ENCODE measurements around the gene ADAT1.
A peak's percentile ranks its signal among the peaks of the same experiment; 100 is the strongest.

Gene ADAT1

GRCh38 chr16:75622761-75623605, at the start of gene ADAT1:
Gene ADAT1 (minus strand): TSS chr16:75623281. CDS start chr16:75620799, 2,482 bp downstream.
- peak; percentile 97 for DNase-seq

DNA sequence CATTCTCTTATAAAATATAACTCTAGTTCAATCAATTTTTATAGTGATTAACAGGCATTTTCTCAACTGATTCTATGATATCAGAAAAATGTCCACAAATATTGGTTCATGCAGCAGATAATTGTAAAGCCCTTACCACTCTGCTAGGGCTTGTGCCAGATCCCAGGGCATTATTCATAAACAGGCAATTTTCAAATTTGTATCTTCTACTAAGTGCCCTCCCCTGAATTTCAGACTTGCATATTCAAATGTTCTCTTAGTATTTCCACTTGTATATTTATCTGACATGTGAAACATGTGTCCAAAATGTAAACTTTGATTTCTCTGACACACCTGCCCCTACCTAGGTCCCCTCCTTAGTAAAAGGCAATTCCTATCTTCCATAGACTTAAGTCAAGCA, 44.4 kb upstream of the ADAT1 start:
- no peak for DNase-seq

DNA sequence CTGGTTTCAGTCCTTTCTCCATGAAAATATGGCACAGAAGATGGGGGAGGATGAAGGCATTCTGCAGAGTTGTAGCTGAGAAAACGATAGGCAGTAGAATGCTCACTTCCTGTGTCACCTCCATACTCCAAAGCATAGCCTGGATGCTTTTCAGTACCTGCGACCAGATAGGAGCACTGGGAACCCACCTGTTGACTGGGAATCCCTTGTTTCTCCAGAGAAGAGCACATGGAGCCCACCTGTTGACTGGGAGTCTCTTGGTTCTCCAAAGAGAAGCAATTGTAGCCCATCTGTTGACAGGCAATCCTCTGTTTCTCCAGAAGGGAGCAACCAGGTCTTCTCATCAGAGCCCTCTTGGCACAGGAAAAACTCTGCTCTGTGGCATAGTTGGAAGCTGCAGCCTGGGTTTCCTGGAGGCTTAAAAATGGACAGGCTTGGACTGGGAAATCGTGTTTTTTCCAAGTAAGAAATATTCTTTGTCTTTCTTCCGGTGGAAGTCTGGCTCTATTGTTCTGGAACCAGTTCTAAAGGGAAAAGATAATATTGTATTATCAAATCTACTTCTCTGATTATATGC, 37.7 kb upstream of the ADAT1 start:
- no peak for DNase-seq

DNA sequence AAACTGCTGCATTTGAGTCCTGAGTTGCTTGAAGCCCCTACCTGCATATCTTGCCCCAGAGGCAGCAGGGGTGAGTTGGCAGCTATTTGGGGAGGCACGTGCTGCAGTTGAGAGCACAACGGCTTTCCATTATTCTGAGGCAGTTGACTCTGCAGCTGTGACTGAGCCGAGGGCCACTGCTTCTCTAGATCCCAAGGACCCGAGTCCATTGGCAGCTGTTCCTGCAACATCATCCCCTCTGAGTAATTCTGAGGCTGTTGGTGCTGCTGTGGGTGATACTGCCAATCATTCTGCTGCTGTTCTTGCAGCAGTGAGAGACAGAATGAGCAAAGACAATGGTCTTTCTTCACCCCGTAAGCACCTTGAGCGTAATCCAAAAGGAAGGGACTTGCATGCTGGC, 37.2 kb upstream of the ADAT1 start:
- no peak for DNase-seq

- no peak for DNase-seq
Measured at GRCh38 chr16:75658175-75658574, 35.1 kb upstream of the ADAT1 start.

DNA sequence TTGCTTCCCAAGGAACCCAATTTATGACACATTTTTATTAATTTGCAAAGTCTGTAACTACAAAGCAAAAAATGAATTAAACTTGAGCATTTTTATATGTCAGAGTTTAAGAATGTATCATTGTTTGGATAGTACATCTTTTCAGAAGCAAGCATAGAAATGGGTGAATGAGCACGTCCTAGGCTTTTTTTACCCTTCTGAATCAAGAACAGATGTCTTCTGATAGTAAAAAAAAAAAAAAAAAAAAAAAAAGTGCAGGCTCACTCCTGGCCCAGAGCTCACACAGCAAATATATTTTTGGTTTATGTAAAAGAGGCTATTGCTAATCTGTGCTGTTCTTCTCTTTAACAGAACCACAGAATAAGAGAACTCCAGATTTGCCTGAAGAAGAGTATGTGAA, 30.8 kb upstream of the ADAT1 start:
- no peak for DNase-seq

DNA sequence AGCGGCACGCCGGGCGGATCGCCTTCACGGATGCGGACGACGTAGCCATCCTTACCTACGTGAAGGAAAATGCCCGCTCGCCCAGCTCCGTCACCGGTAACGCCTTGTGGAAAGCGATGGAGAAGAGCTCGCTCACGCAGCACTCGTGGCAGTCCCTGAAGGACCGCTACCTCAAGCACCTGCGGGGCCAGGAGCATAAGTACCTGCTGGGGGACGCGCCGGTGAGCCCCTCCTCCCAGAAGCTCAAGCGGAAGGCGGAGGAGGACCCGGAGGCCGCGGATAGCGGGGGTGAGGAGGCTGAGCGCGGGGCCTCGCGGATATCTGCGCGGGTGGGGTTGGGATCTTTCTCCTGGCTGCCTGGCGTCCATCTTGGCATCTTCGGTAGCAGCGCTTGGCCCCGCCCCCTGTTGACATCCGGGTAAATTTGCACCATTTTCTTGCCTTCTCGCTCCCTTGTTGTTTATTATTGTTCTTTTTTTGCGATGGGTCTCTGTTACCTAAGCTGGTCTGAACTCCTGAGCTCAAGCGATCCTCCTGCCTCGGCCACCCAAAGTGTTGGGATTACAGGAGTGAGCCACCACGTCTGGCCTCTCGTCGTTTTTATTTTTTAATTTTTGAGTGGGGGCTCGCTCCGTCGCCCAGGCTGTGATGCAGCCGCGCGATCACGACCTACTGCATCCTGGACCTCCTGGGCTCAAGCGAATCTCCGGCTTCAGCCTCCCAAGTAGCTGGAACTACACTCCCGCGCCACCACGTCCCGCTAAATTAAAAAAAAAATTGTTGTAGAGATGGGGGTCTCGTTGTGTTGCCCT, 25.4 kb upstream of the ADAT1 start:
- DNase-seq: peak; percentile 74

DNA sequence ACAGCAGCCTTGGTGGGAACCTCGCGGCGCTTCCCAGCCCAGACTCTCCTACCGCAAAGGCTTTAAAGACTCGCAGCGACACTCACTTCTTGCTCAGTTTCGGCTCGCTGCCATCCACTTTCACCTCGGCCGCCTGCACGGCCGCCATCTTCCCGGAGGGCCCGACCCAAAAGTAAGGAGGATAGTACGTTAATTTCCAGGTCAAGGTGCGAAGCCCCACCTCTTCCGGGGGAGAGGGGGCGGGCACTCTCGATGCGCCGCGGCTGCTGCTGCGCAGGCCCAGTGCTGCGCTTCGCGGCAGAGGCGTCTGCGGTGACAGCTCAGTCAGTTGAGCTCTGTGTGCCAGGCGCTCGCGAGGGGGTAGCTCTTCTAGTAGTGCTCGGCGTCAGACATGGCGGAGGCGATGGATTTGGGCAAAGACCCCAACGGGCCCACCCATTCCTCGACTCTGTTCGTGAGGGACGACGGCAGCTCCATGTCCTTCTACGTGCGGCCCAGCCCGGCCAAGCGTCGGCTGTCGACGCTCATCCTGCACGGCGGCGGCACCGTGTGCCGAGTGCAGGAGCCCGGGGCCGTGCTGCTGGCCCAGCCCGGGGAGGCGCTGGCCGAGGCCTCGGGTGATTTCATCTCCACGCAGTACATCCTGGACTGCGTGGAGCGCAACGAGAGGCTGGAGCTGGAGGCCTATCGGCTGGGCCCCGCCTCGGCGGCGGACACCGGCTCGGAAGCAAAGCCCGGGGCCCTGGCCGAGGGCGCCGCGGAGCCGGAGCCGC, 24.6 kb upstream of the ADAT1 start, which contains the start of the genes KARS1 and TERF2IP:
Gene KARS1 (minus strand): TSS at position 174 of the 773 bp plus-strand sequence. CDS start 26 bp downstream, at position 148.
Gene TERF2IP (plus strand): TSS at position 282 of the 773 bp plus-strand sequence. CDS start 110 bp downstream, at position 392.
- peak; percentile 92 for DNase-seq

DNA sequence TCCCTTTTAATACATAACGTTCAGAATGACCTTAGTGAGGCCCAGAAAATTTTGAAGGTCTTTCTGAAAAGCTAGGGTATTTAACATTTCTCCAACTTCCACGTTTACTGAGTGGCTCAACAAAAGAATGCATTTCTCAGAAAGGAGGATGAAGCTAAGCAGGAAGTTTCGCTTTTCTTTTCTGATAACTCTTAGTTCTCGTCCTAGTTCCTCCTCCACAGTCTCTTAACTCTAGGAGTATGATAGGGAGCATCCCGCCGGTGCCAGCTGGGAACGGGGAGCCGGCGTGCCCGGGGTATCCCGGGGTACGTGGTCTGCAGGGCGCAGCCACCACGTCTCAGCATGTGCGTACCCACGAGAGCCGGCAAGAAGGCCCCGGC, 24.0 kb upstream of the ADAT1 start:
- no peak for DNase-seq

DNA sequence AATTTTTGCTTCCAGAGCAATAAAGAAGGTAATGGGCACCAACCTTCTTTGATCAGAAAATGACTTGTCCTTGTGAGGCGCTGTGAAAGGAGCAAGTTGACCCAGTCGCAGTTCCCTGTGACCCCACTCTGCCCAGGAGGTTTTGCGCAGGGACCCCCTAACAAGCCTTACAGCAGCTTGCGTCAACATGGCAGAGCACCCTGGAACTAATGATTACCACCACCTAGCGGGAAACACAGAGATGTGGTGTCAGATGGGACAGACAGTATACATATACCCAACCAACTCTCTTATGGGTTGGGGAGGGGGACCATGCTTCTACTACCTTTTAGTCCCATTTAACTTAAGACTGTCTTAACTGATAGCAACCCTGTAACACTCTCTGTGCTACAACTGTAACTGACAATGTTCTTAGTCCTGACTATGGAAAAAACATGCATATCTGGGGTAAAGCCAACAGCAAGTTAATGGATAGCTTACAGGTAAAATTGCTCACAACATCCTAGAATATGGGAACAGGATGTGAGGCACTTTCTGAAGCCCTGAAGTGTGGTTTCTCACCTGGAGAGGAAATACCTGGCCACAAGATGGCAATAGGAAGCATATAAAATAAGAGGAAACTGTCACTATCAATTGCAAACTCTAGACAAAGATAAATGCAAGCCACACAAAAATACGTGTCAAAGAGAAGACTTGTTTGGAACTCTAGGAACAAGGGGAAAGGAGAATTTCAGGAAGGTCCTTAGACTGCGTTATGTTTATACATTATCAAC, 21.3 kb upstream of the ADAT1 start:
- no peak for DNase-seq

GRCh38 chr16:75640598-75640997, 17.5 kb upstream of the ADAT1 start:
- DNase-seq: no peak

DNA sequence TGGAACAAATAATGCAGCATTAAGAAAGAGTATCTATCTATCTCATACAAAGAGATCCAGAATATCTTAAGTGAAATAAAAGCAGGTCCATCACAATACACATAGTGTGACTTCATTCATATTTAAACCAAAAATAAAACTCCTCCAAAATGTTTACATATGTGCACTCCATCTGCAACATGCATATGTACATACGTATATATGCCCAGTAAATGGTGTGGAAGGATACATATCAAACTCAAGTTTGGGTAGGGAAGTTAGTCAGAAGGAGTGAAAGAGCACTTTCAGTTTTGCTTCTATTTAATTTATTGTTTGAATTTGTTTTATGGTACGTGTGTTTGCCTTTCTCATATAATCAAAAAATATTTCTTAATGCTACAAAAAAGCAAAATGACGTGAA, 12.0 kb upstream of the ADAT1 start:
- no peak for DNase-seq

- no peak for DNase-seq
Measured at GRCh38 chr16:75632857-75633256, 9.8 kb upstream of the ADAT1 start.

GRCh38 chr16:75630052-75630451, 7.0 kb upstream of the ADAT1 start:
- no peak for DNase-seq

DNA sequence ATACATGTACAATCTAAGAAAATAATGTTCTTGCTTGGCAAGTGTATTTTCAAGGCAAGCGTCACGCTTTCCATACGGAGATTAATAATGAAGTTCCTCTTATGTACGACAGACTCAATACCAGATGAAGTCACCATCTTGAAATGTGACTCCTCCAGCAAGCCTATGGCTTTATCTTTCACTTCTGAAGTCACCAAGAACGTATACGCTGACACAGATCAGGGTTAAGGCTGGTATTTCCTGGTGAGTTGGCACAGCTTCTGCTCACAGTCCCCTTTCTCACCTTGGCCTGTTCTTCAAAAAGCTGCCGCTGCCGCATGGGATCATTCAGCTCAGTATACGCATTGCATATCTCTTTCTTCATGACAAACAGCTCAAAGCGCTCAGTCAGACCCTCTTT, 6.1 kb upstream of the ADAT1 start:
- no peak for DNase-seq

- DNase-seq: no peak
Measured at GRCh38 chr16:75628351-75628750, 5.3 kb upstream of the ADAT1 start.

DNA sequence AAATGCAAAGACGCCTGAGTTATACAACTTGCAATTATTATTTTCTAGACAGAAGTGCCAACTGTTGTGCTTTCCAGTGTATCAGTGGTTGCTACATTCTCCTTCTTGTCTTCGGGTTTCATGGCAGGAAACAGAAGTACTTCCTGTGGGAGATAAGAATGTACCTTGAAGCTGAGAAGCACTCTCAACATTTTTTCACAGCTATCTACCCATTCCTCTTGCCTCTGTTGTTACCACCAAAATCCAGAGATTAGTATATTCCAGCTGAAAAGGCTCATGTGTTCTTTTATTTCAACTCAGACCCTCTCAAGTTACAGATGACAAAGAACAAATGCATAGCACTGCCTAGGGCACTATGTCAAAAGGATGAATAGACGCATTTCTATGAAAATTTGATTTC, 4.8 kb upstream of the ADAT1 start:
- no peak for DNase-seq

DNA sequence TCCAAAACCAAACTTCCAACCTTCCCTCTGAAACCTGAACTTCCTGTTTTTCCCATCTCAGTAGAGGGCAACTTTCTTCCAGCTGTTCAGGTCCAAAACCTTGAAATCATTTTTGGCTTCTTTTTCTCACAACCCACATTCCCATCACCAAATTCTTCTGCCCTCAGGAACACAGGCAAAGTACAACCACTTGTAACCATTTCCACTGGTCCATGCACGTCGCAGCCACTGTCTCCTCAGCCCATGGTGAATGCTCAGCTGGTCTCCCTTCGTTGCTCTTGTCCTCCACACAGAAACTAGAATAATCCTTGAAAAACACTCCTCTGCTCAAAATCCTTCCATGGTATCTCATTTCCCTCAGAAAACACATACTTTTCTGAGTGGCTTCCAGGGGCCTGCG, 3.7 kb upstream of the ADAT1 start:
- DNase-seq: no peak

GRCh38 chr16:75624921-75625334, 1.8 kb upstream of the ADAT1 start:
- DNase-seq: no peak

DNA sequence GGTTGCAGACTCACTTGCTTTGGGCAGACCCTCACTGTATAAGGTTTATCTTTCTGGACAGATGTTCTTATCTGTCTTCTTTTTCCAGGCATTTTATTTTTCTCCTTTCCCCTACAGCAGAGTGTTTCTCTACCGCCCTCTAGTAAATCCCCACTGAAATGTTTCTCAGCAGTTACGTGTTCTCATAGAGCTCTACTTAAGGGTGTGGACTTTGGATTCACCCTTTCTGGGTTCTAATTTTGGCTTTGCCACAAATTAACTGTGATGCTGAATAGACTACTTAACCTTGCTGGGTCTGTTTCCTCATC, 2.0 kb downstream of the ADAT1 start:
- DNase-seq: no peak

GRCh38 chr16:75620326-75621169, 2.5 kb downstream of the ADAT1 start:
- DNase-seq: no peak
